ENCODE measurements around the gene HEATR5B.

HEATR5B gene

DNA sequence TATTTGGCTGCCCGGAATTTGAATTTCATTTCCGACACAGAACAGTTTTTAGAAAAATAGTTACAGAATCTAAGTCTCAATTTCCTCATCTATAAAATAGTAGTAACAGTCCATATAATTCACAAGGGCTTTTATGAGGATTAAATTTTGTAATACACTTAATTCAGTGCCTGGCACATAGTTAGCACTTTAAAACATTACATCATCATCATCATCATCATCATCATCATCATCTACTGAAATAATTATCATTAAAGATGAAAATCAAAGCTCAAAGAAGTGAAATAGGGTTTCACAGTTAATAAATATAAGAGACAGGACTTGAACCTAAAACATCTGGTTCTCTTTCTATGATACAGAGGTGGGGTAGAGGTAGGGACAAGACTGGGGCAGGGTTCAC lies 13.2 kb downstream of the HEATR5B start:
- Histone ChIP-seq H3K36me3 (ENCODE audit: control insufficient read depth in 1 of 2, insufficient read depth in 2 of 2, low read length in 2 of 2) (peaks cover 11 to 15% of the 10 kb centered on the region in 2 experiments), H3K9me3 (ENCODE audit: insufficient read depth, low read depth, low read length) (no peaks in the 10 kb centered on the region), H3K4me2 (ENCODE audit: low read length) (no peak overlapping the region), H2AFZ (ENCODE audit: insufficient read depth, low read length, poor library complexity) (no peak overlapping the region), H3K4me3 (ENCODE audit: low read depth, low read length) (no peak overlapping the region), H2AK5ac (ENCODE audit: low read length) (no peak overlapping the region), H2BK12ac (ENCODE audit: low read length) (no peak overlapping the region), H3K79me2 (ENCODE audit: control insufficient read depth, insufficient read depth, low read length, poor library complexity) (no peaks in the 10 kb centered on the region), H2BK5ac (ENCODE audit: low read depth, low read length, poor library complexity) (no peak overlapping the region), H3K79me1 (ENCODE audit: low read length) (no peaks in the 10 kb centered on the region), H4K8ac (ENCODE audit: low read depth, low read length) (no peak overlapping the region), H3K18ac (ENCODE audit: low read length) (no peak overlapping the region), H3K27ac (ENCODE audit: low read depth, low read length) (no peak overlapping the region), H3K27me3 (ENCODE audit: insufficient read depth, low read length) (no peaks in the 10 kb centered on the region), H3K9ac (ENCODE audit: low read length) (no peak overlapping the region), H3K23ac (ENCODE audit: low read length) (no peak overlapping the region), H3K4ac (ENCODE audit: low read depth, low read length) (no peak overlapping the region), H4K12ac (ENCODE audit: low read depth, low read length) (no peak overlapping the region), H3K4me1 (ENCODE audit: control insufficient read depth in 1 of 2, insufficient read depth in 2 of 2, low read length in 2 of 2) (no peaks in the 10 kb centered on the region), H4K91ac (ENCODE audit: low read depth, low read length) (no peak overlapping the region), H2BK120ac (ENCODE audit: insufficient read depth, low read length, poor library complexity) (no peak overlapping the region), H3K14ac (ENCODE audit: low read length) (no peak overlapping the region)
- WGBS (ENCODE audit: extremely low coverage, insufficient coverage, insufficient read length): no CpG with 5 or more reads among the region's 2 CpGs
- no peak for DNase-seq

DNA sequence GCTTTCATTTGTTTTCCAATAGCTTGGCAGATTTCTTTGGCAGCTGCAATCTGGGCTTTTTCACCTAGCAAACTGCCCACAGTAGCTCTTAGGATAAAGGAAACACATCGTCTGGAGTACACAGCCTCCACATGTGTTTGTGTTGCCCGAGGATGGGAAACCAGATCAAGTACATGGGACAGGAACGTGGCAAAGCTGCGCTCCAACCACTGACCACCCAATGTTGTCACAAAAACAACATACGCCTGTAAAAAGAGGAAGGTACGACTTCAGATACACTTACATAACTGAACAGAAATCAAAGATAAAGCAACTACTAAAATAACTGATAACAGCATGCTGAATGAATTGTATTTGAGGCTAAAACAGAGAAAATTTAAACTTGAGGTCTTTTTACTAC lies 15.5 kb downstream of the HEATR5B start:
- Histone ChIP-seq H2AK5ac (ENCODE audit: low read length) (no peak overlapping the region), H3K79me1 (ENCODE audit: low read length) (no peaks in the 10 kb centered on the region), H4K91ac (ENCODE audit: low read depth, low read length) (no peak overlapping the region), H2BK5ac (ENCODE audit: low read depth, low read length, poor library complexity) (no peak overlapping the region), H3K23ac (ENCODE audit: low read length) (no peak overlapping the region), H3K79me2 (ENCODE audit: control insufficient read depth, insufficient read depth, low read length, poor library complexity) (no peaks in the 10 kb centered on the region), H3K18ac (ENCODE audit: low read length) (no peak overlapping the region), H3K4me3 (ENCODE audit: low read depth, low read length) (no peak overlapping the region), H3K4me1 (ENCODE audit: control insufficient read depth in 1 of 2, insufficient read depth in 2 of 2, low read length in 2 of 2) (no peaks in the 10 kb centered on the region), H3K36me3 (ENCODE audit: control insufficient read depth in 1 of 2, insufficient read depth in 2 of 2, low read length in 2 of 2) (peaks cover 22 to 26% of the 10 kb centered on the region in 2 experiments), H2AFZ (ENCODE audit: insufficient read depth, low read length, poor library complexity) (no peak overlapping the region), H3K4me2 (ENCODE audit: low read length) (no peak overlapping the region), H3K27me3 (ENCODE audit: insufficient read depth, low read length) (no peaks in the 10 kb centered on the region), H4K8ac (ENCODE audit: low read depth, low read length) (no peak overlapping the region), H4K12ac (ENCODE audit: low read depth, low read length) (no peak overlapping the region), H3K9ac (ENCODE audit: low read length) (no peak overlapping the region), H3K9me3 (ENCODE audit: insufficient read depth, low read depth, low read length) (no peaks in the 10 kb centered on the region), H3K27ac (ENCODE audit: low read depth, low read length) (no peak overlapping the region), H3K4ac (ENCODE audit: low read depth, low read length) (no peak overlapping the region), H2BK120ac (ENCODE audit: insufficient read depth, low read length, poor library complexity) (no peak overlapping the region), H3K14ac (ENCODE audit: low read length) (no peak overlapping the region), H2BK12ac (ENCODE audit: low read length) (no peak overlapping the region)
- WGBS (ENCODE audit: extremely low coverage, insufficient coverage, insufficient read length): no CpG with 5 or more reads among the region's 6 CpGs
- no peak for DNase-seq

DNA sequence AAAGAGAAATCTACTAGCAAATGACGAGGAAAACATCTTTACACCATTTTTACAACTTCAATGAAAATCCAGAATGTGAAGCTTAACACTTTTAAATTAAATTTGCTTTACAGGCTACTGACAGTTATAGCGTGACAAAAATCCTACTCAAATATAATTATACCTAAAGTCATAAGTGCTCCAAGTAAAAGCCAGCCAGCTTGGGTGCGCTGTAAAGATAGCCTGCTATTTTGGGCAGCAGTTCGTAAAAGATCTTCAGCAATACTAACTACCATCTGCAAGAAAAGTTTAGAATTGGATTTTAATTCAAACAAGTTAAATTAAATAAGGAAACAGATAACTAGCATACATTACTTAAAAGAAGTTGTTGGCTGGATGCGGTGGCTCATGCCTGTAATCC lies 22.4 kb downstream of the HEATR5B start:
- H2AFZ ChIP-seq (ENCODE audit: insufficient read depth, low read length, poor library complexity): no peak overlapping the region
- H3K18ac ChIP-seq (ENCODE audit: low read length): no peak overlapping the region
- H2AK5ac ChIP-seq (ENCODE audit: low read length): no peak overlapping the region
- peaks cover 15 to 18% of the 10 kb centered on the region in 2 experiments for H3K36me3 ChIP-seq (ENCODE audit: control insufficient read depth in 1 of 2, insufficient read depth in 2 of 2, low read length in 2 of 2)
- no peak overlapping the region for H2BK5ac ChIP-seq (ENCODE audit: low read depth, low read length, poor library complexity)
- H3K4me1 ChIP-seq (ENCODE audit: control insufficient read depth in 1 of 2, insufficient read depth in 2 of 2, low read length in 2 of 2): no peaks in the 10 kb centered on the region
- H3K4me2 ChIP-seq (ENCODE audit: low read length): no peak overlapping the region
- H3K4me3 ChIP-seq (ENCODE audit: low read depth, low read length): no peak overlapping the region
- no peak overlapping the region for H3K4ac ChIP-seq (ENCODE audit: low read depth, low read length)
- no peaks in the 10 kb centered on the region for H3K79me1 ChIP-seq (ENCODE audit: low read length)
- no peak overlapping the region for H3K9ac ChIP-seq (ENCODE audit: low read length)
- no peak overlapping the region for H4K12ac ChIP-seq (ENCODE audit: low read depth, low read length)
- H4K8ac ChIP-seq (ENCODE audit: low read depth, low read length): no peak overlapping the region
- no peaks in the 10 kb centered on the region for H3K27me3 ChIP-seq (ENCODE audit: insufficient read depth, low read length)
- DNase-seq: no peak
- no peak overlapping the region for H3K23ac ChIP-seq (ENCODE audit: low read length)
- H2BK120ac ChIP-seq (ENCODE audit: insufficient read depth, low read length, poor library complexity): no peak overlapping the region
- no peak overlapping the region for H4K91ac ChIP-seq (ENCODE audit: low read depth, low read length)
- WGBS (ENCODE audit: extremely low coverage, insufficient coverage, insufficient read length): no CpG with 5 or more reads among the region's 5 CpGs
- no peaks in the 10 kb centered on the region for H3K79me2 ChIP-seq (ENCODE audit: control insufficient read depth, insufficient read depth, low read length, poor library complexity)
- no peaks in the 10 kb centered on the region for H3K9me3 ChIP-seq (ENCODE audit: insufficient read depth, low read depth, low read length)
- H3K27ac ChIP-seq (ENCODE audit: low read depth, low read length): no peak overlapping the region
- no peak overlapping the region for H2BK12ac ChIP-seq (ENCODE audit: low read length)
- no peak overlapping the region for H3K14ac ChIP-seq (ENCODE audit: low read length)

DNA sequence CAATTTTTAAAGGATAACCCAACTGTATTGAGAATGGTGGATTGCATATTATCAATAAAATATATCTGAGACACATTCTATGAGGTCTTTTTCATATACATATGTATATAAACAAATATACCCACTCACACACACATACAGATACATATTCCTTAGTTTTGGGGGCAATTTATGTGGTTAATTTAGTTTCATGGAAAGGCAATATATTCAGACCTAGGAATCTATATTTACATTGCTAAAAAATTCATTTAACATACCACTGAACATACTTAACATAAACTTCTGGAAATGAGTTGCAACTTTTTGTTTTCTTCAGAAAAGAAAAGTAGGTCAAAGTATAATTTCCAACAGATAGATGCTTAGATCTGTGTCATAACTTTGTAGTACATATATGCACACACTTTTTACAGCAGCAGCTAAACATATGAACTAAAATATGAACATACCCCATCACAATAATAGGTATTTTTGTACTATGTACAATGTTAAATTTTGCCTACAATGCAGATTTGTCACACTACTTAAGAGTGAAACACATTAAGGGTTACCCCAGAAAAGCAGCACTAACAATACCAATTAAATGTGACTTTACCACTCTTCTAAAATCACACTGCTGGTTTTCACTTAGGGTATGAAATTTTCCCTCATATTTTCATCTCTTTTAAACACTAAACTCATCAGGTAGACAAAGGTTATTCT lies 23.0 kb downstream of the HEATR5B start:
- no peak overlapping the region for H4K91ac ChIP-seq (ENCODE audit: low read depth, low read length)
- no peak overlapping the region for H4K8ac ChIP-seq (ENCODE audit: low read depth, low read length)
- no peak overlapping the region for H3K27ac ChIP-seq (ENCODE audit: low read depth, low read length)
- no peaks in the 10 kb centered on the region for H3K79me1 ChIP-seq (ENCODE audit: low read length)
- no peak overlapping the region for H2BK120ac ChIP-seq (ENCODE audit: insufficient read depth, low read length, poor library complexity)
- no peak overlapping the region for H3K23ac ChIP-seq (ENCODE audit: low read length)
- no peak for DNase-seq
- H3K4me3 ChIP-seq (ENCODE audit: low read depth, low read length): no peak overlapping the region
- no peaks in the 10 kb centered on the region for H3K4me1 ChIP-seq (ENCODE audit: control insufficient read depth in 1 of 2, insufficient read depth in 2 of 2, low read length in 2 of 2)
- H3K79me2 ChIP-seq (ENCODE audit: control insufficient read depth, insufficient read depth, low read length, poor library complexity): no peaks in the 10 kb centered on the region
- H4K12ac ChIP-seq (ENCODE audit: low read depth, low read length): no peak overlapping the region
- H3K4ac ChIP-seq (ENCODE audit: low read depth, low read length): no peak overlapping the region
- no peak overlapping the region for H3K4me2 ChIP-seq (ENCODE audit: low read length)
- H2AFZ ChIP-seq (ENCODE audit: insufficient read depth, low read length, poor library complexity): no peak overlapping the region
- H3K14ac ChIP-seq (ENCODE audit: low read length): no peak overlapping the region
- no peak overlapping the region for H2BK5ac ChIP-seq (ENCODE audit: low read depth, low read length, poor library complexity)
- H3K9ac ChIP-seq (ENCODE audit: low read length): no peak overlapping the region
- H3K9me3 ChIP-seq (ENCODE audit: insufficient read depth, low read depth, low read length): no peaks in the 10 kb centered on the region
- peaks cover 16 to 20% of the 10 kb centered on the region in 2 experiments for H3K36me3 ChIP-seq (ENCODE audit: control insufficient read depth in 1 of 2, insufficient read depth in 2 of 2, low read length in 2 of 2)
- no peaks in the 10 kb centered on the region for H3K27me3 ChIP-seq (ENCODE audit: insufficient read depth, low read length)
- no peak overlapping the region for H2BK12ac ChIP-seq (ENCODE audit: low read length)
- no peak overlapping the region for H2AK5ac ChIP-seq (ENCODE audit: low read length)
- H3K18ac ChIP-seq (ENCODE audit: low read length): no peak overlapping the region
